ENCODE measurements around the gene RBM15. TPM values are rescaled to one million over a fixed set of nuclear protein-coding genes. Genes with fewer than 3 reads are reported as not detected.

Gene RBM15
- total and polyA plus RNA-seq, 7 donors = 1.9 to 32.0 (median 21.0) TPM

DNA sequence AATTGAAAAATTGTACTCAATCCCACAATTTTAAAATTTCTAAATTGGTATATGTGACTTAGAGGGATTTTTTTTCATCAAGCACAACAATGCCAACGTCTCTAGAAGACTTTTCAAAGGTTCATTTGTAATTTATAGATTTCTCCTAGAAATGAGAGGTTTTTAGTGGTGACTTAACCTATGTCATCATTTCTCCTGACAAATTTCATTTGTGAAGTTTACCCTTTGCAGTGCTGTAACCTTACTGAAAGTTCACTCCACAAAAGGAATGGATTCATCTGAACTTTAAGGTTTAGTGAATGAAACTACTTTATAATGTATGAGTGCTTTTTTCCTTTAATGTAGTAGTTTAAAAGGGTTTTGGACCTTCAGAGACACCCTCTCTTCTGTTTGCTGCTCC lies 16.1 kb downstream of the RBM15 start:
- TF ChIP-seq, protein P1, sequence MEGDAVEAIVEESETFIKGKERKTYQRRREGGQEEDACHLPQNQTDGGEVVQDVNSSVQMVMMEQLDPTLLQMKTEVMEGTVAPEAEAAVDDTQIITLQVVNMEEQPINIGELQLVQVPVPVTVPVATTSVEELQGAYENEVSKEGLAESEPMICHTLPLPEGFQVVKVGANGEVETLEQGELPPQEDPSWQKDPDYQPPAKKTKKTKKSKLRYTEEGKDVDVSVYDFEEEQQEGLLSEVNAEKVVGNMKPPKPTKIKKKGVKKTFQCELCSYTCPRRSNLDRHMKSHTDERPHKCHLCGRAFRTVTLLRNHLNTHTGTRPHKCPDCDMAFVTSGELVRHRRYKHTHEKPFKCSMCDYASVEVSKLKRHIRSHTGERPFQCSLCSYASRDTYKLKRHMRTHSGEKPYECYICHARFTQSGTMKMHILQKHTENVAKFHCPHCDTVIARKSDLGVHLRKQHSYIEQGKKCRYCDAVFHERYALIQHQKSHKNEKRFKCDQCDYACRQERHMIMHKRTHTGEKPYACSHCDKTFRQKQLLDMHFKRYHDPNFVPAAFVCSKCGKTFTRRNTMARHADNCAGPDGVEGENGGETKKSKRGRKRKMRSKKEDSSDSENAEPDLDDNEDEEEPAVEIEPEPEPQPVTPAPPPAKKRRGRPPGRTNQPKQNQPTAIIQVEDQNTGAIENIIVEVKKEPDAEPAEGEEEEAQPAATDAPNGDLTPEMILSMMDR (IDR thresholded peaks at IDR 0.05) = no peak
- 56 to 79% (median 60%) methylated on average over 1 of the region's 1 CpG for WGBS, 3 donors
- ATAC-seq = no peak
- Histone ChIP-seq H3K27ac (no peak overlapping the region), H3K36me3 (ENCODE audit: insufficient read depth in 1 of 2, low read depth in 1 of 2) (peaks cover 4 to 19% of the 10 kb centered on the region in 2 donors), H3K27me3 (ENCODE audit: insufficient read depth in 3 of 3, low read length in 2 of 3) (no peaks in the 10 kb centered on the region), H3K4me1 (peaks cover 21% of the 10 kb centered on the region), H3K4me3 (no peak overlapping the region), H3K9me3 (no peaks in the 10 kb centered on the region)
- intact Hi-C loops (cut with DNase I) = no loop called here
- no peak for DNase-seq

DNA sequence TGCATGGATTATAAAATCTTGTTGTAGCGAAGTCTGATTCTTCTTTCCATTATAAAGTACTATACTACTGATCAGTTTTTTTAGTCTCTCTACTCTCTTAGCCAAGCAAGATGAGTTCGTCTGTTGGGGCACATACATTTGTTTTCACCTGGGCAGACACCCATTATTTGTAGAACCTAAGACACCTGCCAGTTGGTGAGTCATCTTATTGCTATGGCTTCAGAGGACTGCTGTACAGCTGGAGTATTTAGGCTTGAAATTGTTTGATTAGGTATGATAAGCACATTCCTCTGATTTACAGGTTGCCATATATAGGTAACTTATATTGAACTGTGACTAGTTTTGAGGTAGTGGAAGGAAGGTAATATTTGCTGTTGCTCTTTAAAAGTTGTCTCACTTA lies 17.2 kb downstream of the RBM15 start:
- Histone ChIP-seq H3K4me3 (no peak overlapping the region), H3K27me3 (ENCODE audit: insufficient read depth in 3 of 3, low read length in 2 of 3) (no peaks in the 10 kb centered on the region), H3K27ac (no peak overlapping the region), H3K36me3 (ENCODE audit: insufficient read depth in 1 of 2, low read depth in 1 of 2) (peaks cover 2 to 19% of the 10 kb centered on the region in 2 donors), H3K4me1 (peaks cover 10% of the 10 kb centered on the region), H3K9me3 (no peaks in the 10 kb centered on the region)
- no peak for ATAC-seq
- WGBS, 3 donors = 60 to 68% (median 61%) methylated on average over 2 of the region's 2 CpGs
- no peak for DNase-seq
- intact Hi-C loops (cut with DNase I) = no loop called here
- TF ChIP-seq, protein P1 (IDR thresholded peaks at IDR 0.05) = no peak

DNA sequence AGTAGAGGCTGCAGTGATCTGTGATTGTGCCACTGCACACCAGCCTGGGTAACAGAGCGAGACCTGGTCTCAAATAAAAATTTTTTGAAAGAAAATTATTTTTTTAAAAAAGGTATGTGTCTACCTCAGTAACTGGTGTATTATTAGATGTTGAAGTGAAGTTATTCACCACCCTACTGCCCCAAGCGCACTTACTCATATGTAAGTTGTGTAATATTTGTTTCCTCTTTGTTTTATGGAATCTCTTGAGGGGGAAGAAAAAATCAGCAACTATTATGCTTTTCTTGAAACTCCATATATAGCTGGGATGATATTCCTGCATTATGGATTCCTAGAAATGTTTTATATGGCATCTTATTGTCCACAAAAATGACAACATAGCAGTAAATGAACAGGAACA lies 21.3 kb downstream of the RBM15 start:
- TF ChIP-seq, protein P1 (IDR thresholded peaks at IDR 0.05) = no peak
- no peaks in the 10 kb centered on the region for H3K27me3 ChIP-seq (ENCODE audit: insufficient read depth in 3 of 3, low read length in 2 of 3)
- H3K27ac ChIP-seq = no peak overlapping the region
- peaks cover 2 to 45% of the 10 kb centered on the region in 2 donors for H3K36me3 ChIP-seq (ENCODE audit: insufficient read depth in 1 of 2, low read depth in 1 of 2)
- 96 to 99% (median 98%) methylated on average over 2 of the region's 2 CpGs for WGBS, 3 donors
- no peak for DNase-seq
- ATAC-seq = no peak
- intact Hi-C loops (cut with DNase I) = no loop called here
- H3K4me3 ChIP-seq = no peak overlapping the region
- H3K9me3 ChIP-seq = no peaks in the 10 kb centered on the region
- peaks cover 5% of the 10 kb centered on the region for H3K4me1 ChIP-seq

DNA sequence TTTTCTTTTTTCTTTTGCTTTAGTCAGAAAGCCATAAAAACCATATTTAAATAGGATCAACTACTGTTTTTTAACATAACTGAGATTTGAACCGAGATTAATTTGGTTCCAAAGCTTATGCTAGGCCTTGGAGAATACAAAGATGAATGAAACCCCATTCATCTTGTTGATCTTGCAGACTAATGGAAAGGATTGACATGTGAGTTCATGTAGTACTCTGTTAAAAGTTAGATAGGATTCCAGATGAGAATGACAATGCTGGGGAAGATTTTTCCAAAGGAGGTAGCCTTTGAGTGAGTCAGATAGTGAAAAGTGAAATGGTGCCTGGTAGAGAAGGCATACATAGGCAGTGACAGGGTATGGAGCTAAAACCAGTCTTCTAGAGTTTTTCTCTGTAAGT lies 22.7 kb downstream of the RBM15 start:
- intact Hi-C loops (cut with DNase I) = no loop called here
- Histone ChIP-seq H3K27ac (no peak overlapping the region), H3K4me1 (peaks cover 7% of the 10 kb centered on the region), H3K27me3 (ENCODE audit: insufficient read depth in 3 of 3, low read length in 2 of 3) (no peaks in the 10 kb centered on the region), H3K36me3 (ENCODE audit: insufficient read depth in 1 of 2, low read depth in 1 of 2) (peaks cover 2 to 48% of the 10 kb centered on the region in 2 donors), H3K4me3 (no peak overlapping the region), H3K9me3 (no peaks in the 10 kb centered on the region)
- TF ChIP-seq, protein P1 (IDR thresholded peaks at IDR 0.05) = no peak
- no peak for ATAC-seq
- 94 to 98% (median 98%) methylated on average over 1 of the region's 1 CpG for WGBS, 3 donors
- DNase-seq = no peak

DNA sequence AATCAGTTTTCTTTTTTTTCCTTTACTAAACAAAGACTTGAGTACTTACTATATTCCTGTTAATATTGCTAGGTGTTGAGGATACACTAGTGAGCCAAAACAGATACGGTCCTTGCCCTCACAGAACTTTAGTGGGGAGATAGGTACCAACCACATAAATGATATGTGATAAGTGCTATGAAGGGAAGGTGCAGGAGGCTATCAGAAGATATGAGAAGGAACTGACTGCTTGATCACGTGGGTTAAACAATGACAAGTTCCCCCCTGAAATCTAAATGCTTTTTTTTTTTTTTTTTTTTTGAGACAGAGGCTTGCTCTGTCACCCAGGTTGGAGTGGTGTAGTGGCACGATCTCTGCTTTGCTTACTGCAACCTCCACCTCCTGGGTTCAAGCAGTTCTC lies 25.0 kb downstream of the RBM15 start:
- DNase-seq (no peak), ATAC-seq (no peak)
- Histone ChIP-seq H3K9me3 (no peaks in the 10 kb centered on the region), H3K27ac (no peak overlapping the region), H3K36me3 (ENCODE audit: insufficient read depth in 1 of 2, low read depth in 1 of 2) (peaks cover 2 to 43% of the 10 kb centered on the region in 2 donors), H3K4me1 (peaks cover 8% of the 10 kb centered on the region), H3K27me3 (ENCODE audit: insufficient read depth in 3 of 3, low read length in 2 of 3) (no peaks in the 10 kb centered on the region), H3K4me3 (no peak overlapping the region)
- TF ChIP-seq, protein P1 (IDR thresholded peaks at IDR 0.05) = no peak
- 91 to 98% (median 96%) methylated on average over 3 of the region's 3 CpGs for WGBS, 3 donors
- intact Hi-C loops (cut with DNase I) = no loop called here
